Measurements from ENCODE around the gene TAB2.

DNA sequence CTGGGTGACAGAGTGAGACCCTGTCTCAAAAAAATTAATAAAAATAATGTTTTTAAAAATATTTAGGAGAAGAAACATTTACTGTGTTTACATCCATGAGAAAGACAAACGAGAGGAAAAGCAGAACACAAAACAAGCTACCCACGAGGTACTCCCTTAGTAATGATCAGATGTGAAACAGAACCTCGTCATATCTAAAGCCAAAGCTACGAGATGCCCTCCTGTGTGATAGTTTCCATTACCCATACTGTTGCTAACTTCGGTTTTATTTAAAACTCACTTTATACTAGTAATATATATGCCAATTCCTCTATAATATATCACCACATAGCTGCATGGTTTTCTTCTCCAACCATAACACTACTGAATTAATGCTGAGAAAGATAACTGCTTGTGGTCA lies 103.6 kb downstream of the TAB2 start:
- TF ChIP-seq CTCF (IDR thresholded peaks at IDR 0.05) (no peak), POLR2A (IDR thresholded peaks at IDR 0.05) (no peak)
